K562 (cell line): ENCODE results near the gene TNFSF15. TPM values are rescaled to one million over a fixed set of nuclear protein-coding genes. Genes with fewer than 3 reads are reported as not detected.

Experiments
- ARID2 ChIP-seq: fragments of 450-650 bp; IDR thresholded peaks from 2 replicates; pipeline ENCODE4 v1.6.1; 2017; ENCODE audit warnings: antibody characterized with exemption, mild to moderate bottlenecking
- CBX8 ChIP-seq: fragments of 200-600 bp; sonication (generic); IDR thresholded peaks from 2 replicates; pipeline ENCODE4 v1.6.1; 2012; ENCODE audit warnings: borderline replicate concordance, mixed run types, low read depth, mild to moderate bottlenecking, moderate library complexity, mixed read lengths, low read length, control low read depth, inconsistent platforms; ENCODE audit not compliant: poor library complexity, severe bottlenecking; ENCODE audit errors: extremely low read depth
- ESRRA ChIP-seq: fragments of 450-650 bp; IDR thresholded peaks from 2 replicates; pipeline ENCODE4 v1.6.1; 2014; ENCODE audit warnings: low read depth, mild to moderate bottlenecking, moderate library complexity, borderline replicate concordance
- ETV6 ChIP-seq, 3 experiments: fragments of 150-350 bp in 1 of 3; sonication (generic) in 1 of 3; formaldehyde crosslinking in 1 of 3; IDR thresholded peaks; 2 replicates each; pipeline versions ENCODE4 v1.6.1 to v1.8.0; 2014 to 2022; ENCODE audit warnings: borderline replicate concordance in 2 of 3, low read depth in 2 of 3, antibody characterized with exemption in 1 of 3, low read length in 1 of 3, mild to moderate bottlenecking in 1 of 3, missing genetic modification reagents in 1 of 3
- HDAC1 ChIP-seq, 2 experiments: fragments of 450-650 bp; IDR thresholded peaks; 2 replicates each; pipeline ENCODE4 v1.6.1; 2016 to 2017; ENCODE audit warnings: inconsistent platforms in 1 of 2, mild to moderate bottlenecking in 1 of 2, moderate library complexity in 1 of 2
- HDAC8 ChIP-seq: fragments of 450-650 bp; IDR thresholded peaks from 2 replicates; pipeline ENCODE4 v1.6.1; 2016; ENCODE audit warnings: mild to moderate bottlenecking, missing genetic modification characterization, moderate library complexity, missing compliant biosample characterization
- MBD2 ChIP-seq: sonication (generic); IDR thresholded peaks from 2 replicates; pipeline ENCODE4 v1.6.1; 2016; ENCODE audit warnings: low read depth, borderline replicate concordance
- MED1 ChIP-seq: sonication (generic); formaldehyde crosslinking; IDR thresholded peaks from 2 replicates; pipeline ENCODE4 v1.8.1; 2023; ENCODE audit warnings: missing genetic modification reagents, borderline replicate concordance
- MYC ChIP-seq, 2 experiments: fragments of 250-450 bp in 1 of 2; sonication (Bioruptor Pico) in 1 of 2; IDR thresholded peaks; 2 replicates each; pipeline versions ENCODE4 v1.5.1 to v1.6.1; 2012 to 2021; ENCODE audit warnings: low read depth in 2 of 2, borderline replicate concordance in 1 of 2, improper control_type of control experiment in 1 of 2, low read length in 1 of 2, mild to moderate bottlenecking in 1 of 2, moderate library complexity in 1 of 2
- POU5F1 ChIP-seq: fragments of 150-350 bp; IDR thresholded peaks from 2 replicates; pipeline ENCODE4 v1.6.1; 2014; ENCODE audit warnings: borderline replicate concordance, low read length, low read depth, mild to moderate bottlenecking; ENCODE audit not compliant: partially characterized antibody
- SMARCC2 ChIP-seq: fragments of 450-650 bp; IDR thresholded peaks from 2 replicates; pipeline ENCODE4 v1.6.1; 2017; ENCODE audit warnings: antibody characterized with exemption, moderate library complexity, mild to moderate bottlenecking, low read depth
- SMC3 ChIP-seq: conservative IDR thresholded peaks from 2 replicates; pipeline ENCODE4 v1.6.1; 2011; ENCODE audit warnings: low read depth, low read length, improper control_type of control experiment; ENCODE audit not compliant: insufficient read depth
- SPI1 ChIP-seq: IDR thresholded peaks from 2 replicates; pipeline ENCODE4 v1.6.1; 2011; ENCODE audit warnings: low read depth, low read length, control low read depth, borderline replicate concordance
- SRSF7 ChIP-seq: fragments of 200-400 bp; formaldehyde crosslinking; optimal IDR thresholded peaks from 2 replicates; pipeline ENCODE3; 2017; ENCODE audit warnings: mild to moderate bottlenecking, low read depth, low read length
- TAF1 ChIP-seq: IDR thresholded peaks from 2 replicates; pipeline ENCODE4 v1.6.1; 2011; ENCODE audit warnings: mild to moderate bottlenecking, low read length, moderate library complexity; ENCODE audit not compliant: insufficient read depth, control insufficient read depth, severe bottlenecking; ENCODE audit errors: extremely low read depth
- TARDBP ChIP-seq: fragments of 450-650 bp; IDR thresholded peaks from 2 replicates; pipeline ENCODE4 v1.6.1; 2016
- ZNF197 ChIP-seq: fragments of 200-800 bp; sonication (Bioruptor generic); IDR thresholded peaks from 2 replicates; pipeline ENCODE4 v1.6.1; 2016; ENCODE audit warnings: low read depth, missing genetic modification characterization, missing compliant biosample characterization
- ZNF217 ChIP-seq: sonication (generic); formaldehyde crosslinking; IDR thresholded peaks from 2 replicates; pipeline ENCODE4 v1.8.0; 2022; ENCODE audit warnings: mild to moderate bottlenecking, missing genetic modification reagents
- ZNF224 ChIP-seq: sonication (generic); formaldehyde crosslinking; IDR thresholded peaks from 2 replicates; pipeline ENCODE4 v1.8.0; 2022; ENCODE audit warnings: mild to moderate bottlenecking, missing genetic modification reagents
- ZNF3 ChIP-seq: fragments of 250-450 bp; sonication (Bioruptor Pico); IDR thresholded peaks from 2 replicates; pipeline ENCODE4 v1.5.0; 2021; ENCODE audit warnings: mild to moderate bottlenecking, moderate library complexity
- ZNF507 ChIP-seq: conservative IDR thresholded peaks from 2 replicates; pipeline ENCODE4 v1.6.1; 2017; ENCODE audit warnings: missing genetic modification characterization, missing compliant biosample characterization
- ZNF785 ChIP-seq: fragments of 250-450 bp; sonication (Bioruptor Pico); IDR thresholded peaks from 2 replicates; pipeline ENCODE4 v1.4.0; 2020; ENCODE audit warnings: mild to moderate bottlenecking
- polyA plus RNA-seq, 8 experiments: library from polyadenylated mRNA; depleted of rRNA in 4 of 8; stranded (reverse) in 5 of 8; unstranded in 3 of 8; fragments of >200 nt; fragmentation: Nextera tagmentation in 2 of 8; fragmentation: Illumina TruSeq in 1 of 8; extraction: Ambion mirVana in 2 of 8; extraction: Trizol in 1 of 8; gene quantifications; 2 replicates each; pipeline versions ENCODE4 v1.2.1 to v1.2.3, GENCODE V29; 2011 to 2014; ENCODE audit warnings: inconsistent platforms in 1 of 8, missing spikeins in 1 of 8
- total RNA-seq, 7 experiments: library from RNA; depleted of rRNA in 6 of 7; stranded (reverse); fragments of >200 nt in 6 of 7; fragmentation: Illumina TruSeq in 2 of 7; extraction: Trizol in 2 of 7; gene quantifications; 2 replicates each; pipeline versions ENCODE4 v1.2.1 to v1.2.3, GENCODE V29; 2011 to 2021; ENCODE audit warnings: low replicate concordance in 1 of 7
- TF ChIP-seq, protein P1 (sequence below): fragments of 250-450 bp; sonication (Bioruptor Pico); IDR thresholded peaks from 2 replicates; pipeline ENCODE4 v1.5.0; 2021; ENCODE audit warnings: mild to moderate bottlenecking, borderline replicate concordance
- TF ChIP-seq, protein P2 (sequence below): fragments of 450-650 bp; IDR thresholded peaks from 2 replicates; pipeline ENCODE4 v1.6.1; 2014; ENCODE audit warnings: low read depth, mild to moderate bottlenecking, moderate library complexity, borderline replicate concordance

The TNFSF15 gene
- total and polyA plus RNA-seq, 9 of the 15 experiments (the other 6 are each of a cell fraction or from before 2014, with no cell fraction given), result not detected

DNA sequence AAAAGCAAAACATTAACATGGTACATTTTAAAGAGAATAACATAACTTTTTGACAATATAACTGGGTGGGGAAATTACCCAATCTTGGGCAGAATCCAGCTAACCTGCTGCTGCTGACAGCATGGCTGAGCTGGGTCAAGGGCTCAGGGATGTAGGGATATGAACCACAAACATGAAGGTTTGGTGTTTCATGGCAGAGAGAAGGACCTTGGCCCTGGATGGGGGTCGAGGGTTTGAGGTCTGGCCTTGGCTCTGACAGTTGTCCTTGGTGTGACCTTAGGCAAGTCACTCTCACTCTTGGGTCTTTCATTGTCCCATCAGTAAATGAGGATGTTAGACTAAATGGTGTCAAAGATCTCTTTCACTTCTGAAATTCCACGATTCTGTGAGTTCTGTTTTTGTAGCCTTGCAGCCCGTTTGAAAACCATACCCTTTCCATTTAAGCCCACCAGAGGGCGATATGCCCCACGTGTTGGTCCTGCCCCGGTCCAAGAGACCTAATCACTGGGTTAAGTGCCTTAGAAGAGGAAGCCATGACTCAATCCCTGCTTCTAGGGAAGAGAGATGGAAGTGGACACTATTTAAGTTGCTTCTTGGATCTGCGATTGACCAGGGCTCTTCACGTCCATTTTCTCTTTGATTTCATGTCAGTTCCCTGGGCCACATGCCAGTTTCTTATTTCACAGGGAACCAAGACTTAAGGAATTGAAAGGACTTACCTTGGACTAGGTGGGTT is 67.1 kb downstream of the TNFSF15 start (continued):
- TF ChIP-seq, protein P1, sequence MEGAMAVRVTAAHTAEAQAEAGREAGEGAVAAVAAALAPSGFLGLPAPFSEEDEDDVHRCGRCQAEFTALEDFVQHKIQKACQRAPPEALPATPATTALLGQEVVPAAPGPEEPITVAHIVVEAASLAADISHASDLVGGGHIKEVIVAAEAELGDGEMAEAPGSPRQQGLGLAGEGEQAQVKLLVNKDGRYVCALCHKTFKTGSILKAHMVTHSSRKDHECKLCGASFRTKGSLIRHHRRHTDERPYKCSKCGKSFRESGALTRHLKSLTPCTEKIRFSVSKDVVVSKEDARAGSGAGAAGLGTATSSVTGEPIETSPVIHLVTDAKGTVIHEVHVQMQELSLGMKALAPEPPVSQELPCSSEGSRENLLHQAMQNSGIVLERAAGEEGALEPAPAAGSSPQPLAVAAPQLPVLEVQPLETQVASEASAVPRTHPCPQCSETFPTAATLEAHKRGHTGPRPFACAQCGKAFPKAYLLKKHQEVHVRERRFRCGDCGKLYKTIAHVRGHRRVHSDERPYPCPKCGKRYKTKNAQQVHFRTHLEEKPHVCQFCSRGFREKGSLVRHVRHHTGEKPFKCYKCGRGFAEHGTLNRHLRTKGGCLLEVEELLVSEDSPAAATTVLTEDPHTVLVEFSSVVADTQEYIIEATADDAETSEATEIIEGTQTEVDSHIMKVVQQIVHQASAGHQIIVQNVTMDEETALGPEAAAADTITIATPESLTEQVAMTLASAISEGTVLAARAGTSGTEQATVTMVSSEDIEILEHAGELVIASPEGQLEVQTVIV (CRISPR knock-in tag), result no peak
- TF ChIP-seq ZNF217 (CRISPR knock-in tag) (no peak), ESRRA (no peak), SPI1 (peak; percentile 50; the same call in 1 of the 2 replicates), SMARCC2 (no peak), HDAC1 (IDR thresholded peaks at IDR 0.05) (no peak), TARDBP (0 out of 2 replicates have a peak, but pooled peaks have one; percentile 57), MBD2 (no peak), MED1 (CRISPR knock-in tag) (no peak), HDAC8 (no peak), POU5F1 (no peak), TAF1 (no peak), ZNF224 (CRISPR knock-in tag) (no peak), ETV6 (IDR thresholded peaks at IDR 0.05; ENCODE audit: borderline replicate concordance in 1 of 2, low read depth in 2 of 2, low read length in 1 of 2) (no peak), ETV6 (CRISPR knock-in tag; IDR thresholded peaks at IDR 0.05; ENCODE audit: borderline replicate concordance) (no peak), MYC (IDR thresholded peaks at IDR 0.05; ENCODE audit: low read depth, low read length) (0 out of 2 replicates have a peak, but pooled peaks have one; percentile 24), MYC (CRISPR knock-in tag; IDR thresholded peaks at IDR 0.05; ENCODE audit: borderline replicate concordance, low read depth) (no peak), ZNF197 (CRISPR knock-in tag) (no peak), ZNF507 (tag) (no peak), ARID2 (0 out of 2 replicates have a peak, but pooled peaks have one; percentile 33), SRSF7 (no peak), CBX8 (no peak), SMC3 (peak; percentile 83), ZNF785 (CRISPR knock-in tag) (no peak), ZNF3 (CRISPR knock-in tag) (no peak)
- TF ChIP-seq, protein P2, sequence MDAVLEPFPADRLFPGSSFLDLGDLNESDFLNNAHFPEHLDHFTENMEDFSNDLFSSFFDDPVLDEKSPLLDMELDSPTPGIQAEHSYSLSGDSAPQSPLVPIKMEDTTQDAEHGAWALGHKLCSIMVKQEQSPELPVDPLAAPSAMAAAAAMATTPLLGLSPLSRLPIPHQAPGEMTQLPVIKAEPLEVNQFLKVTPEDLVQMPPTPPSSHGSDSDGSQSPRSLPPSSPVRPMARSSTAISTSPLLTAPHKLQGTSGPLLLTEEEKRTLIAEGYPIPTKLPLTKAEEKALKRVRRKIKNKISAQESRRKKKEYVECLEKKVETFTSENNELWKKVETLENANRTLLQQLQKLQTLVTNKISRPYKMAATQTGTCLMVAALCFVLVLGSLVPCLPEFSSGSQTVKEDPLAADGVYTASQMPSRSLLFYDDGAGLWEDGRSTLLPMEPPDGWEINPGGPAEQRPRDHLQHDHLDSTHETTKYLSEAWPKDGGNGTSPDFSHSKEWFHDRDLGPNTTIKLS, result no peak
